Prostate gland (tissue), 2 donors: ENCODE results near the gene PALM3. TPM values are rescaled to one million over a fixed set of nuclear protein-coding genes. Genes with fewer than 3 reads are reported as not detected.

ENCODE experiments used
- DNase-seq: peaks from one replicate; pipeline ENCODE4 v3.0.0-alpha.2; 2019; ENCODE audit warnings: low spot score
- H3K27ac ChIP-seq, 2 donors: fragments of 200-600 bp; sonication (generic); 2 replicates each; pipeline ENCODE4 v1.5.1; 2017 to 2019
- H3K27me3 ChIP-seq: fragments of 200-600 bp; sonication (generic); replicated peaks from 2 replicates; pipeline ENCODE4 v1.5.1; 2019; ENCODE audit not compliant: insufficient read depth
- H3K36me3 ChIP-seq, 2 donors: fragments of 200-600 bp; sonication (generic); 1 replicate in 1 of 2; 2 replicates in 1 of 2; pipeline versions ENCODE4 v1.5.1 to v1.8.1; 2017 to 2019
- H3K4me1 ChIP-seq: fragments of 200-600 bp; sonication (generic); replicated peaks from 2 replicates; pipeline ENCODE4 v1.5.1; 2019
- H3K4me3 ChIP-seq, 2 donors: fragments of 200-600 bp; sonication (generic); 2 replicates each; pipeline ENCODE4 v1.5.1; 2017 to 2019
- H3K9me3 ChIP-seq: fragments of 200-600 bp; sonication (generic); 2 replicates; pipeline ENCODE4 v1.5.1; 2017
- CTCF ChIP-seq, 4 experiments: fragments of 200-600 bp in 2 of 4; fragments of 450-650 bp in 2 of 4; sonication (generic) in 2 of 4; IDR thresholded peaks; 1 replicate in 3 of 4; 2 replicates in 1 of 4; pipeline ENCODE4 v1.5.1; 2016 to 2019; ENCODE audit warnings: antibody characterized with exemption in 4 of 4, mild to moderate bottlenecking in 2 of 4, moderate library complexity in 2 of 4
- POLR2A ChIP-seq: fragments of 450-650 bp; IDR thresholded peaks from one replicate; pipeline ENCODE4 v1.6.1; 2016; ENCODE audit warnings: antibody characterized with exemption, mild to moderate bottlenecking
- POLR2AphosphoS5 ChIP-seq: sonication (generic); formaldehyde crosslinking; IDR thresholded peaks from one replicate; pipeline ENCODE4 v1.6.1; 2017; ENCODE audit warnings: antibody characterized with exemption
- WGBS: methylation state at CpG from one replicate; pipeline ENCODE4 v1.1.5; 2018; 5-methylcytosine and 5-hydroxymethylcytosine counted together
- intact Hi-C: fragments of 100-400 bp; cut with DNase I; formaldehyde crosslinking; loops from one replicate; pipeline ENCODE4 v1.14.2; 2022
- total RNA-seq, 2 donors: library from RNA; depleted of rRNA; stranded (reverse); fragments of >200 nt; gene quantifications; one replicate each; pipeline ENCODE4 v1.1.0, GENCODE V29; 2016

The PALM3 gene
- total RNA-seq, 2 donors from 2014 or later: 1.8 to 16.1 TPM

GRCh38 chr19:14093117-14093823 is 31.4 kb upstream of the PALM3 start:
- DNase-seq: no peak
- 99% methylated on average over 9 of the region's 9 CpGs for WGBS
- H3K4me3 ChIP-seq: no peak overlapping the region
- H3K9me3 ChIP-seq: no peaks in the 10 kb centered on the region
- no peak overlapping the region for H3K27ac ChIP-seq
- TF ChIP-seq CTCF (IDR thresholded peaks at IDR 0.05): no peak
- TF ChIP-seq POLR2A: no peak
- no peak for TF ChIP-seq POLR2AphosphoS5
- H3K27me3 ChIP-seq: no peaks in the 10 kb centered on the region
- intact Hi-C loops: no loop called here
- peaks cover 0 to 10% of the 10 kb centered on the region in 2 donors for H3K36me3 ChIP-seq
- no peaks in the 10 kb centered on the region for H3K4me1 ChIP-seq

DNA sequence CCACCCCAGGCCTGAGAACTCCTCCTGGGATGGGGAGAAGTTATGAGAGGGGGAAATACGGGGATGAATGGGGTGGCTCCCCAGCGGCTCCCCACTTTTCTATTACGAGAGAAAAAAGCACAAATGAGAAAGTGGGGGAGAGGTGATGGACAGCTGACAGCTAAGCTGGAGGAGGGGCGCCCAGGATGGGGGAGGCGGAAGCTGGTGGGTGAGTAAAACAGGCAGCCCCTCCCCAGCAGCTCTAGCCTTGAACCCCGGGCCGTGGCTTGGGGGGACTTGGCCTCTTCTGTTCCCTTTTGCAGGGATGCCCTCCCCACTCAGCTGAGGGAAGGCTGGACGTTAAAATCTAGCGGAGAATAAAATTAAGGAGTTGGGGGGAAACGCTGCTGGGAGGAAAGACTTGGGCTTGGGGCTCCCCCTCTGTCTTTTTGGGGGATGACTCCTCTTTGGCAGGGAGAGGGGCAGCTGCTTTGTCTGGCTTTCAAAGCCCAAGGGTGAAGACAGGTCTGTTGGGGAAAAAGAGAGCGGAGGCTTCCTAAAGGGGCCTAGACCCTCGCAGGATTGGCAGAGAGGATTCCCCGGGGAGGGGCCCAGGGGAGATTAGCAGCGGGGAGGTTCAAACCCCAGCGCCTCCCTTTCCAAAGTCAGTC is 30.1 kb upstream of the PALM3 start:
- Histone ChIP-seq H3K4me3 (peak overlapping the region; percentile 82 to 89), H3K4me1 (no peaks in the 10 kb centered on the region), H3K36me3 (peaks cover 0 to 4% of the 10 kb centered on the region in 2 donors), H3K27ac (peak overlapping the region; percentile 84 to 92), H3K9me3 (no peaks in the 10 kb centered on the region), H3K27me3 (no peaks in the 10 kb centered on the region)
- no peak for TF ChIP-seq POLR2AphosphoS5
- no peak for TF ChIP-seq POLR2A
- no peak for TF ChIP-seq CTCF (IDR thresholded peaks at IDR 0.05)
- no peak for DNase-seq
- WGBS: 20% methylated on average over 15 of the region's 15 CpGs
- intact Hi-C loops: loop anchor here (2.0 kb wide), 1 partner anchor 25 kb away; the partner anchor contains the start of gene PRKACA

GRCh38 chr19:14091081-14091812 is 29.4 kb upstream of the PALM3 start:
- WGBS: 1% methylated on average over 38 of the region's 72 CpGs
- Histone ChIP-seq H3K27ac (peak overlapping the region; percentile 84 to 92), H3K4me3 (peak overlapping the region; percentile 82 to 89), H3K27me3 (no peaks in the 10 kb centered on the region), H3K36me3 (no peaks in the 10 kb centered on the region), H3K4me1 (no peaks in the 10 kb centered on the region), H3K9me3 (no peaks in the 10 kb centered on the region)
- no peak for DNase-seq
- TF ChIP-seq POLR2A: peak; percentile 87
- TF ChIP-seq POLR2AphosphoS5: no peak
- peak in 1 of 4 experiments; percentile 24 for TF ChIP-seq CTCF (IDR thresholded peaks at IDR 0.05)
- intact Hi-C loops: loop anchor here (2.0 kb wide), 1 partner anchor 26 kb away; the partner anchor contains the start of gene PRKACA

- H3K4me3 ChIP-seq: peak within 1 kb of the TSS; percentile 82 to 89
- no peaks in the 10 kb centered on the region for H3K4me1 ChIP-seq
- peak within 1 kb of the TSS; percentile 84 to 92 for H3K27ac ChIP-seq
- H3K9me3 ChIP-seq: no peaks in the 10 kb centered on the region
- DNase-seq: peak; percentile 90
- under 1% methylated on average over 34 of the region's 65 CpGs for WGBS
- no peaks in the 10 kb centered on the region for H3K27me3 ChIP-seq
- no peak for TF ChIP-seq POLR2AphosphoS5
- TF ChIP-seq POLR2A: no peak
- TF ChIP-seq CTCF (IDR thresholded peaks at IDR 0.05): no peak
- H3K36me3 ChIP-seq: no peaks in the 10 kb centered on the region
- intact Hi-C loops: loop anchor here (2.0 kb wide), 1 partner anchor 26 kb away; the partner anchor contains the start of gene PRKACA
Observed at GRCh38 chr19:14090509-14091080, 28.7 kb upstream of the PALM3 start, which contains the start of gene SAMD1. TSS of gene SAMD1 (minus strand) at chr19:14090751.
